AG04449 (cell line): Measurements from ENCODE around the gene ACRV1.

Experiments
- CTCF ChIA-PET: fragments of 350-600 bp; formaldehyde crosslinking; extraction: SDS; loops from one replicate; lab custom pipeline; 2021; ENCODE audit warnings: antibody characterized with exemption; lab: Yijun Ruan, JAX
- POLR2A ChIA-PET: fragments of 400-600, 350-600 bp; formaldehyde crosslinking; extraction: SDS; loops from one replicate; lab custom pipeline; 2020; ENCODE audit warnings: antibody characterized with exemption, inconsistent platforms; lab: Yijun Ruan, JAX
- DNase-seq: peaks from one replicate; pipeline ENCODE4 v3.0.0-alpha.2; 2010; ENCODE audit warnings: low read depth, low spot score
- H3K4me3 ChIP-seq: 2 replicates; pipeline ENCODE4 v1.5.1; 2011; ENCODE audit warnings: low read depth, mild to moderate bottlenecking, control low read depth, low read length
- CTCF ChIP-seq: IDR thresholded peaks from one replicate; pipeline ENCODE4 v1.5.1; 2011; ENCODE audit warnings: mild to moderate bottlenecking, moderate library complexity, low read length, control low read depth, inconsistent platforms; ENCODE audit not compliant: insufficient read depth; ENCODE audit errors: missing control alignments

ACRV1 gene

GRCh38 chr11:125688066-125688465, 7.4 kb upstream of the ACRV1 start:
- CTCF ChIA-PET: no interaction called here
- POLR2A ChIA-PET: no interaction called here
- no peak for TF ChIP-seq CTCF
- no peak overlapping the region for H3K4me3 ChIP-seq
- DNase-seq: no peak

- no peak for TF ChIP-seq CTCF
- H3K4me3 ChIP-seq: no peak overlapping the region
- ChIA-PET CTCF (no interaction called here), POLR2A (no interaction called here)
- DNase-seq: no peak
Observed at GRCh38 chr11:125685228-125685627, 4.6 kb upstream of the ACRV1 start.

GRCh38 chr11:125679837-125680236, 810 bp downstream of the ACRV1 start:
- CTCF ChIA-PET: interaction anchor here (1.0 to 1.9 kb wide), 4 partner anchors 9 to 25 kb away, joined by 3 to 11 read pairs (median 4); no protein-coding TSS in a partner anchor

GRCh38 chr11:125679397-125679796, 1.2 kb downstream of the ACRV1 start:
- TF ChIP-seq CTCF: no peak
- ChIA-PET POLR2A (no interaction called here), CTCF (interaction anchor here (1.0 to 1.9 kb wide), 3 partner anchors 9 to 17 kb away, joined by 4 to 11 read pairs (median 4); no protein-coding TSS in a partner anchor)
- DNase-seq: no peak
- H3K4me3 ChIP-seq: no peak overlapping the region

More at GRCh38 chr11:125679837-125680236, 810 bp downstream of the ACRV1 start:
- DNase-seq: no peak
- H3K4me3 ChIP-seq: no peak overlapping the region
- no peak for TF ChIP-seq CTCF
- POLR2A ChIA-PET: no interaction called here

GRCh38 chr11:125675196-125675595, 5.5 kb downstream of the ACRV1 start:
- CTCF ChIA-PET: interaction anchor here (1.2 kb wide), 1 partner anchor 9 kb away, joined by 4 read pairs; no protein-coding TSS in a partner anchor
- no peak for TF ChIP-seq CTCF
- POLR2A ChIA-PET: no interaction called here

GRCh38 chr11:125674210-125674609, 6.4 kb downstream of the ACRV1 start:
- DNase-seq: no peak
- TF ChIP-seq CTCF: no peak
- ChIA-PET CTCF (interaction anchor here (1.2 kb wide), 1 partner anchor 10 kb away, joined by 4 read pairs; no protein-coding TSS in a partner anchor), POLR2A (no interaction called here)
- H3K4me3 ChIP-seq: no peak overlapping the region

More at GRCh38 chr11:125675196-125675595, 5.5 kb downstream of the ACRV1 start:
- no peak overlapping the region for H3K4me3 ChIP-seq
- DNase-seq: no peak
